ENCODE data around the gene BAIAP2. TPM values are rescaled to one million over a fixed set of nuclear protein-coding genes. Genes with fewer than 3 reads are reported as not detected.

BAIAP2 gene
- polyA plus RNA-seq, 1 donor from 2014 or later: 17.5 TPM

DNA sequence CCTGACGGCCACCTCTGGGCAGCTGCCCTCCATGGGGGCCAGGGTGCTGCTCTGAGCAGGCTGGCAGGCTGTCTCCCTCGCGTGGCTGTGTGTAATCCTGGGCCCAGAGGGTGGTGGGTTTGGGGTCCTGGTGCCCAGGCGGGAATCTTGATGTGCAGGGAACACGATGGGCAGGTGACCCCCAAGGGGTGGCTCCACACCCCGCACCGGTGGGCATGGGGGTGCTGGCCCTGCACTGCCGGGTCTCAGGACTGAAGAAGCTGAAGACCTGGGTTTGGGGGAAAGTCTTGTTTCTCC is 34.7 kb upstream of the BAIAP2 start (continued):
- no peak for TF ChIP-seq EP300 (conservative IDR thresholded peaks at IDR 0.05; ENCODE audit: poor library complexity, severe bottlenecking)
- no peak for TF ChIP-seq POLR2AphosphoS5 (IDR thresholded peaks at IDR 0.05)

DNA sequence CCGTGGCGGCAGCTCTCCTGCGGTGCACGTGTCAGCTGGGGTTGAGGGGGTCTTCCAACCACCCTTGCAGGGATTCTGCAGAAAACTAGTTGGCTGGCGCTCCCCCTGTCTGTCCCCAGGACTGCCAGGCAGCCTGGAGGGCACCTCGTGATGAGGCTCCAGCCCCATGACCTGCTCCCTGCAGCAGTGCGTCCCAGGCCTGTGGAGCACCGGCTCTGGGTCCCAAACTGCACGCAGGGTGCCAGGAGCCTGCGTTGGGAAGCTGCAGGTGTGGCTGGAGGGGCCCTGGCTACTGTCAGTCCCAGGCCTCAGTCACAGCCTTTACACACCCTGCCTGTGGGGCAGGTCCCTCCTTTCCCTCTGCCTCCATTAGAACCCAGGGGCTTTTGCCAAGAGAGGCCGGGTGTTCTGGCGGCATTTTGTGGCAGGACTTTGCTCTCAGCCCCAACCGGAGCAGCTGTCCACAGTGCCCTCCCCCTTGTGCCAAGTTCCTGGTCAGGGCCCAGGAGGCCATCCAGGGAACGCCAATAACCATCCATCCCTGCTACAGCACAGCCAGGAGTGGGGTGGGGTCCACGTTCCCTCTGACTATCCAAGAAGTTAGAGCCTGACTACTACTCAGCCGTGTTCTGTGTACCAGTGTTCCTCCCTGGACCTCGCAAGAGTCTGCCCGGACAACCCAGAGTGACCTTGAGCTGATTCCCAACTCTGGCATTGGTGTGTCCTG is 34.2 kb upstream of the BAIAP2 start:
- Histone ChIP-seq H2AFZ (ENCODE audit: low read depth, low read length) (no peak overlapping the region), H3F3A (ENCODE audit: insufficient read depth, low read length, poor library complexity, severe bottlenecking) (no peaks in the 10 kb centered on the region), H3K79me2 (replicated peaks; ENCODE audit: insufficient read depth, low read length) (no peaks in the 10 kb centered on the region), H3K36me3 (ENCODE audit: insufficient read depth, low read length) (no peaks in the 10 kb centered on the region), H3K4me2 (ENCODE audit: low read length) (no peak overlapping the region), H3K9me3 (ENCODE audit: low read length) (no peaks in the 10 kb centered on the region), H3K27me3 (ENCODE audit: insufficient read depth, low read depth, low read length) (peaks cover 3% of the 10 kb centered on the region), H3K27ac (ENCODE audit: low read length) (no peak overlapping the region), H3K9ac (ENCODE audit: low read length) (no peak overlapping the region), H4K20me1 (ENCODE audit: insufficient read depth) (no peaks in the 10 kb centered on the region), H3K9me2 (ENCODE audit: insufficient read depth, low read length) (no peaks in the 10 kb centered on the region), H3K4me3 (ENCODE audit: low read length) (no peak overlapping the region)
- no peak for TF ChIP-seq TAF1 (IDR thresholded peaks at IDR 0.05; ENCODE audit: low read depth)
- TF ChIP-seq, protein P1, sequence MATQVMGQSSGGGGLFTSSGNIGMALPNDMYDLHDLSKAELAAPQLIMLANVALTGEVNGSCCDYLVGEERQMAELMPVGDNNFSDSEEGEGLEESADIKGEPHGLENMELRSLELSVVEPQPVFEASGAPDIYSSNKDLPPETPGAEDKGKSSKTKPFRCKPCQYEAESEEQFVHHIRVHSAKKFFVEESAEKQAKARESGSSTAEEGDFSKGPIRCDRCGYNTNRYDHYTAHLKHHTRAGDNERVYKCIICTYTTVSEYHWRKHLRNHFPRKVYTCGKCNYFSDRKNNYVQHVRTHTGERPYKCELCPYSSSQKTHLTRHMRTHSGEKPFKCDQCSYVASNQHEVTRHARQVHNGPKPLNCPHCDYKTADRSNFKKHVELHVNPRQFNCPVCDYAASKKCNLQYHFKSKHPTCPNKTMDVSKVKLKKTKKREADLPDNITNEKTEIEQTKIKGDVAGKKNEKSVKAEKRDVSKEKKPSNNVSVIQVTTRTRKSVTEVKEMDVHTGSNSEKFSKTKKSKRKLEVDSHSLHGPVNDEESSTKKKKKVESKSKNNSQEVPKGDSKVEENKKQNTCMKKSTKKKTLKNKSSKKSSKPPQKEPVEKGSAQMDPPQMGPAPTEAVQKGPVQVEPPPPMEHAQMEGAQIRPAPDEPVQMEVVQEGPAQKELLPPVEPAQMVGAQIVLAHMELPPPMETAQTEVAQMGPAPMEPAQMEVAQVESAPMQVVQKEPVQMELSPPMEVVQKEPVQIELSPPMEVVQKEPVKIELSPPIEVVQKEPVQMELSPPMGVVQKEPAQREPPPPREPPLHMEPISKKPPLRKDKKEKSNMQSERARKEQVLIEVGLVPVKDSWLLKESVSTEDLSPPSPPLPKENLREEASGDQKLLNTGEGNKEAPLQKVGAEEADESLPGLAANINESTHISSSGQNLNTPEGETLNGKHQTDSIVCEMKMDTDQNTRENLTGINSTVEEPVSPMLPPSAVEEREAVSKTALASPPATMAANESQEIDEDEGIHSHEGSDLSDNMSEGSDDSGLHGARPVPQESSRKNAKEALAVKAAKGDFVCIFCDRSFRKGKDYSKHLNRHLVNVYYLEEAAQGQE (IDR thresholded peaks at IDR 0.05; ENCODE audit: borderline replicate concordance): no peak
- no peak for TF ChIP-seq MXI1 (conservative IDR thresholded peaks at IDR 0.05; ENCODE audit: poor library complexity, severe bottlenecking)
- no peak for TF ChIP-seq EZH2 (IDR thresholded peaks at IDR 0.05; ENCODE audit: borderline replicate concordance, insufficient read depth, low read length, poor library complexity, severe bottlenecking)
- TF ChIP-seq SMC3 (conservative IDR thresholded peaks at IDR 0.05; ENCODE audit: poor library complexity): no peak
- no peak for TF ChIP-seq EP300 (conservative IDR thresholded peaks at IDR 0.05; ENCODE audit: poor library complexity, severe bottlenecking)
- no peak for TF ChIP-seq RAD21 (conservative IDR thresholded peaks at IDR 0.05)
- TF ChIP-seq CTCF (IDR thresholded peaks at IDR 0.05; ENCODE audit: poor library complexity, severe bottlenecking): no peak
- no peak for TF ChIP-seq POLR2AphosphoS5 (IDR thresholded peaks at IDR 0.05)

DNA sequence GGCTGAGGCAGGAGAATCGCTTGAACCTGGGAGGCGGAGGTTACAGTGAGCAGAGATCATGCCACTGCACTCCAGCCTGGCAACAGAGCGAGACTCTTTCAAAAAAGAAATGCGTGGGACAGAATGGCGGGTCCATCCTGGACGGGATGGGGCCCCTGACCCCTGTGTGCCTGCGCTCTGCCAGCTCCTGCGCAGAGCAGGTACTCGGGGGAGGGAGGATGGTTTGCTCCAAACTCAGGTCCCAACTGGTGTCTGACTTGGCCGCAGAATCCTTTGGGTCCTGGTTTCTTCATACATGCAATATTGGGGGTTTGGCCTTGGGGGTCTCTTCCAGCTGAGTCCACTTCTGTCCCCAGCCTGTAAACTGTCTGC is 33.0 kb upstream of the BAIAP2 start:
- Histone ChIP-seq H3K9me3 (ENCODE audit: low read length) (no peaks in the 10 kb centered on the region), H3K9ac (ENCODE audit: low read length) (no peak overlapping the region), H3K4me2 (ENCODE audit: low read length) (no peak overlapping the region), H3F3A (ENCODE audit: insufficient read depth, low read length, poor library complexity, severe bottlenecking) (no peaks in the 10 kb centered on the region), H3K9me2 (ENCODE audit: insufficient read depth, low read length) (no peaks in the 10 kb centered on the region), H4K20me1 (ENCODE audit: insufficient read depth) (no peaks in the 10 kb centered on the region), H3K27me3 (ENCODE audit: insufficient read depth, low read depth, low read length) (peaks cover 3% of the 10 kb centered on the region), H3K27ac (ENCODE audit: low read length) (no peak overlapping the region), H3K36me3 (ENCODE audit: insufficient read depth, low read length) (no peaks in the 10 kb centered on the region), H2AFZ (ENCODE audit: low read depth, low read length) (no peak overlapping the region), H3K79me2 (replicated peaks; ENCODE audit: insufficient read depth, low read length) (no peaks in the 10 kb centered on the region), H3K4me3 (ENCODE audit: low read length) (no peak overlapping the region)
- TF ChIP-seq, protein P1 (IDR thresholded peaks at IDR 0.05; ENCODE audit: borderline replicate concordance): no peak
- TF ChIP-seq SMC3 (conservative IDR thresholded peaks at IDR 0.05; ENCODE audit: poor library complexity): no peak
- TF ChIP-seq MXI1 (conservative IDR thresholded peaks at IDR 0.05; ENCODE audit: poor library complexity, severe bottlenecking): no peak
- TF ChIP-seq CTCF (IDR thresholded peaks at IDR 0.05; ENCODE audit: poor library complexity, severe bottlenecking): no peak
- no peak for TF ChIP-seq TAF1 (IDR thresholded peaks at IDR 0.05; ENCODE audit: low read depth)
- TF ChIP-seq EZH2 (IDR thresholded peaks at IDR 0.05; ENCODE audit: borderline replicate concordance, insufficient read depth, low read length, poor library complexity, severe bottlenecking): no peak
- TF ChIP-seq POLR2AphosphoS5 (IDR thresholded peaks at IDR 0.05): no peak
- no peak for TF ChIP-seq RAD21 (conservative IDR thresholded peaks at IDR 0.05)
- TF ChIP-seq EP300 (conservative IDR thresholded peaks at IDR 0.05; ENCODE audit: poor library complexity, severe bottlenecking): no peak
